GM19238 (cell line): ENCODE results near the gene CSPG4.
"Not testable (repeated sequence)": the region's sequence is repeated elsewhere in the genome, so short reads cannot be mapped to it uniquely, and the experiment has no call there.

ENCODE experiments used
- DNase-seq: peaks from one replicate; pipeline ENCODE4 v3.0.0; 2011; ENCODE audit warnings: low spot score; ENCODE audit not compliant: insufficient read length

The CSPG4 gene

GRCh38 chr15:75705854-75706681, 6.6 kb downstream of the CSPG4 start:
- DNase-seq = no peak

DNA sequence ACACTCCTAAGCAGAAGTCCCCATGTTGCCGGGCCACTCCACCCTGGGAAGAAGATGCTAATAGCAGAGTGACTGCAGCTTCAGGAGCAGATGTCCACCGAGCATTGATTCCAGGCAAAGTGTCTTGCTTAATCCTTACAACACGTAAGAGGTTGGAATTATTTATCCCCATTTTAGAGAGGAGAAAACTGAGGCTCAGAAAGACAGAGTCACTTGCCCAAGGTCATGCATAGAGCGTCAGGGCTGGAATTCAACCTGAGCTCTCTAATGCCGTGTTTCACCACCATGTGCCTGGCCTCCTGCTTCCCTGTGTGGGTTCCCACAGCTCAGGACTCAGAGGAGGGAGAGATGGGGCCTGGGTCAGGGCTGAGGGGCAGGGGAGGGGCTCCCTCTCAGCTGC, 7.3 kb downstream of the CSPG4 start:
- not testable (repeated sequence) for DNase-seq

DNA sequence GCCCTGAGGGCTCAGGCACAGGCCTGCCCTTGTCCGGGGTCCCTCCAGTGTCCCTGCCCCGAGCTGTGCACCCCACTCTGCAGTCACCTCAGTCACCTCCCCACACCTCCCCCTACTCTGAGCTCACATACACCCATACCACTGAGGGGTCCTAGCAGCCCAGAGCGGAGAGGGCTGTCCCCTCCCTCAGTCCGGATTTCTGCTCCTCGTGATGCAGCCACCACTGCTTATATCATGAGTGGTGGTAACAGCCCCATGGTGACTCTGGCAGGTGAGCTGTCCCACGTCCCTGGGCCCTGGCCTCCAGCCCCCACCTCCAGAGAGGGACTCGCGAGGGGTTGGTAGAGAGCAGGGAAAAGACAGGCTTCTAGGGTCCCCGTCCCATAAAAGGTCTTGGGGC, 8.0 kb downstream of the CSPG4 start:
- DNase-seq = no peak

- no peak for DNase-seq
Observed at GRCh38 chr15:75704263-75704615, 8.4 kb downstream of the CSPG4 start.

DNA sequence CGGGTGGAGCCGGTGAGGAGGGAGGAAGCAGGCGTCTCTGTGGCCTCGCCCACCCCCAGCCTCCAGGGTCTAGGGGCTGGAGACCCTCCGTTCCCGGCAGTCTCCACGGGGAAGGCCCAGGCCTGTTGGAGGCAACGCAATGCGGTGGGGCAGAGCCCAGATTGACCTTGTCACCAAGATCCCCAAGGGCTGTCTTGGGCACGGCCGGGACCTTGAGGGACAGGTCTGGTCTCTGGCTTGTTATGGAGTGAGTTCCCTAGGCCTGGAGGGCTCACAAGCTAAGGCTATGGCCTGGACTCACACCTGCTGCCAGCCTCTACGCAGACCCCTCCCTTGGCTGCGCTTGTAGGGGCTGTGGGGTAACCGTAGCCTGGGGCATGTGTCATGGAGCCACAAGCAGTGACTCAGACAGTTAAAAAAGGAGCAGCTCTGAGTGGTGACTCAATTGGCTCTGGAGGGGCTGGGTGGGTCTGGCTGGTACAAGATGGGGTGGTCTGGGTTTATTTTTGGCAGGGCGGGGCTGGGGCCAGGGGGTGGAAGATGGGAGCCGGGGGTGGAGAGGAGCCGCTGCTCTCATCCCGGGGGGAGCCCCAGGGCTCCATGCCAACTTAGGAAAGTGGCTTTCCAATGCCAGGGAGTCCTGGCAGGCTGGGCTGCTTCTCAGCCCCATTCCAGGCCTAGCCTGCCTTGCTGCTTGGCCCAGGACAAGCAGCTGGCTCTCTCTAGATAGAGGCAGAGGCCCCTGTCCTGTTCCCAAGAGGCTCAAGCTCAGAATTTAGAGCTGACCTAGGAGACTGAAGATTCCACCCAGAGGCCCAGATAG, 9.0 kb downstream of the CSPG4 start:
- not testable (repeated sequence) for DNase-seq

GRCh38 chr15:75702436-75702835, 10.2 kb downstream of the CSPG4 start:
- no peak for DNase-seq

DNA sequence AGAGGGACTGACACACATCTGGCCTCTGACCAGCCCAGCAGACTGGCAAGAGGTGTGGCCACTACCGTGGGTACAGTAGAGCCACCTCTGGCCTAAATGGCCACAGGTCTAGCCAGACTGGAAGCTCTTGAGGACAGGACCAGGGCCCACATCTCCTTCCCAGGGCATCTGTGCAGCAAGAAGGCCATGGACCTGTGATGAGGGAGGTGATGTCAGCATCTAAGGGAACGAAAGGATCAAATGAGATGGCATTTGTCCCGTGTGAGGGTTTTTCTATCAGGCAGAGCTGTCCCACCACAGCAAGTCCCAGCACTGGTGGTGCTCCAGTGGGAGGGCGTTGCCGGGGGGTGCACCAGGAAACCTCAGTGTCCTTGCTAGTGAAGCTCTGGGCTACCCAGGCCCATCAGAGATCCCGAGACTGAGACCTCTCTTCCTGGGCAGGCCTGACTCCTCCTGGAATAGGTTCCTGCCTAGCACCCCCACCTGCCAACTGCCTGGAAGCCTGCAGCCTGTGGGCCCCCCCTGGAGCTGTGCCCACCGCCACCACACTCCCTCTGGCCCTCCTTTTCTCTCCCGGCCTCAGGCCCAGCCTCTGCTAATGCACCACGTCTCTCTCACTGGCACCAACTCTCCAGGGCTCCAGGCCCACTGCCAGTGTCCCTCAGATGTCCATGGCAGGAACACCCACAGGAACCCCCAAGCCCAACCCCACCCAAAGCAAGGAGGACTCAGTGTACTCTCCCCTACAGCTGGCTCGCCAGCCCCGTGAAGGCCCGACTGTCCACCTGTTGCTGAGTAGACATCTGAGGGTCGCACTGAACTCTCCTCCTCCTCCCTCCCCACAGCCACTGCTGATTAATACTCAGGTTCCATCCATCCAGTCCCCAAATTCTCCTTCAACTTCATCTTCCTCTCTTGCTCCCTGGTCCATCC, 11.3 kb downstream of the CSPG4 start:
- not testable (repeated sequence) for DNase-seq

DNA sequence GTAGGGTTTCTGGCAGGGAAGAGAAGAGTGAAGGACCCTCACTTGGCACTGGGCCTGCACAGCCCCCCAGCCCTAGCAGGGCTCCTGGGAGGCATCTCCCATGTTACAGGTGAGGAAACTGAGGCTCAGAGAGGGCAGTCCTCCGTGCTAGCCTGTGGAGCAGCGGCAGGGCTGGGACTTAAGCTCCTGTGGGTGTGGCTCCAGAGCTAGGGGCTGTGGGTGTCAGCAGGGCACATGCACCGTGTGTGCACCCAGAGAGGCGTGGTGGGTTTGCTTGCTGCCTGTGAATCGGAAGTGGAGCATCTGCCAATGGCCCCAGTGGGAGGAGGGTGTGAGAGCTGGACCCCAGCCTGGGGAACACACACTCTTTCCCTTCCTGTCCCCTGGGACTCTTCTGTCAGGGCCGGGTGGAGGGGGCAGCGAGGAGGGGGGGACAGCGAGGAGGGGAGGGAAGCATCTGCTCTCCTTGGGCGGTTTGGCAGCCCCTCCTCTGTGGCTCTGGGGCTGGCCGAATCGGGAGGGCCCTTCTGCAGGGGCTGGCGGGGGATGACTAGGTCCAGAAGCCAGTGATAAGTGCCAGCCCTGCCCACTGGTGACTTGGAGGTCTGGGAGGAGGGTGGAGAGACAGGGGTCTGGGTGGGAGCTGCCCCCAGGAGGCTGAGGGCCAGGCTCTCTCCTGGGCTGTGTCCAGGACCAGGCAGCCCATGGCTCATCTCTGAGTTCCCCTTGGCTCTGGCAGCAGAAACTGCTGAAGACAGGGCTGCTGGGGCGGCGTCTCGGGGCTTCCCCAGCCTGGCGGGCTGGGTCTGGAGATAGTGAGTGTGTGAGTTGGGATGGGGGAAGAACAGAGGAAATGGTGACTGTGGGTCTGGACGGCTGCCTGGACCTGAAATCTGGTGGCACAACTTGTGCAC, 12.4 kb downstream of the CSPG4 start:
- not testable (repeated sequence) for DNase-seq

DNA sequence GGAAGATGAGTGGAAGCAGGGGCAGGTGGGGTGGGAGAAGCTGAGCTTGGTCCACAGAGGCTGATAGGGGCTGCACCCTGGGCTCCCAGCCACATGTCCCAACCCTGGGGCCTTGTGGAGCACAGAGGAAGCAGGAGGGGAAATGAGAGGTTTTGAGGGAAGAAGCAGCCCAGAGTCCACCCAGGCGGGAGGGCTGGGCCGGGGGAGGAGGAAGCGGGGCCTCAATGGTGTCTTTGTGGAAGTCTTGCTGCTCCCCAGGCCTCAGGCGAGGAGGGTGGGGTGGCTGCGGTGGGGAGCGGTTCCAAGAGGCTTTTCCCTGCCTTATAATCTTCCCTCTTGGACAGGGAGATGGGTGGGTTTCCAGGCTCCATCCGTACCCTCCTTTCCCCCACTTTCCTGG, 13.1 kb downstream of the CSPG4 start:
- not testable (repeated sequence) for DNase-seq

- not testable (repeated sequence) for DNase-seq
Observed at GRCh38 chr15:75697974-75698747, 14.5 kb downstream of the CSPG4 start.

GRCh38 chr15:75697523-75697922, 15.1 kb downstream of the CSPG4 start:
- DNase-seq = no peak

GRCh38 chr15:75696854-75697259, 15.8 kb downstream of the CSPG4 start:
- DNase-seq = no peak

DNA sequence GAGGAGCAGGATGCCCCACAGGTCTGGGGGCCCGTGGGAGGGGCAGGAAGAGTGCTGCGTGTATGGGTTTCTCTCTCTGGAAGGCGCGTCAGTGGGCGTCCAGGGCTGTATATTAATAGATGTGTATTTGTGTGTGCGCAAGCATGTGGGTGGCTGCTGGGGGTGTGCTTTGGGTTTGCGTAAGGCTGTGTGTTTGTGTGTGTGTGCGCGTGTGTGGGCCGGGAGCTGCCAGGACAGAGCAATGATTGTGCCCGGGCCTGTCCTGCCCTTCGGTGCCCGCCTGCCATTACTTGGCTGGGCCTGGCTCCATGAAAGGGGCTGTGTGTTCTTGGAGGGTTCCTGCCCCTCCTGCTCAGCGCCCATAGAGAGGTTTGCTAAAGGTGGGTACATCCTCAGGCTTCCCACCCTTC, 16.3 kb downstream of the CSPG4 start:
- DNase-seq = no peak

GRCh38 chr15:75695634-75696310, 16.9 kb downstream of the CSPG4 start:
- DNase-seq = no peak

GRCh38 chr15:75695220-75695619, 17.4 kb downstream of the CSPG4 start:
- peak; percentile 48 for DNase-seq

GRCh38 chr15:75694241-75695182, 18.1 kb downstream of the CSPG4 start:
- DNase-seq = peak; percentile 50

- DNase-seq = no peak
Observed at GRCh38 chr15:75693501-75694240, 19.0 kb downstream of the CSPG4 start.
